HepG2 (cell line): Measurements from ENCODE around the gene ENAH. TPM values are rescaled to one million over a fixed set of nuclear protein-coding genes. Genes with fewer than 3 reads are reported as not detected.

Experiments used
- EZH2 ChIP-seq: conservative IDR thresholded peaks from 2 replicates; pipeline ENCODE4 v1.6.1; 2012; ENCODE audit warnings: mild to moderate bottlenecking, low read depth, low read length, moderate library complexity
- MYPOP ChIP-seq: sonication (generic); formaldehyde crosslinking; IDR thresholded peaks from 2 replicates; pipeline ENCODE4 v1.8.1; 2023; ENCODE audit warnings: mild to moderate bottlenecking, moderate library complexity, missing genetic modification reagents
- SOX6 ChIP-seq, 2 experiments: fragments of 450-650 bp in 1 of 2; sonication (generic) in 1 of 2; formaldehyde crosslinking in 1 of 2; IDR thresholded peaks; 2 replicates each; pipeline versions ENCODE4 v1.4.0 to v1.6.1; 2017 to 2020; ENCODE audit warnings: antibody characterized with exemption in 1 of 2, mild to moderate bottlenecking in 1 of 2, missing genetic modification reagents in 1 of 2
- ZBTB4 ChIP-seq: sonication (generic); formaldehyde crosslinking; IDR thresholded peaks from 2 replicates; pipeline ENCODE4 v1.4.0; 2020; ENCODE audit warnings: missing genetic modification reagents, mild to moderate bottlenecking, borderline replicate concordance
- ZMYM2 ChIP-seq: sonication (generic); formaldehyde crosslinking; IDR thresholded peaks from 2 replicates; pipeline ENCODE4 v1.8.0; 2022; ENCODE audit warnings: mild to moderate bottlenecking, missing genetic modification reagents
- ZNF263 ChIP-seq: sonication (generic); formaldehyde crosslinking; IDR thresholded peaks from 2 replicates; pipeline ENCODE4 v1.4.0; 2020; ENCODE audit warnings: missing genetic modification reagents
- ZNF576 ChIP-seq: sonication (generic); formaldehyde crosslinking; IDR thresholded peaks from 2 replicates; pipeline ENCODE4 v1.4.0; 2020; ENCODE audit warnings: mild to moderate bottlenecking, missing genetic modification reagents
- polyA plus RNA-seq, 8 experiments: library from polyadenylated mRNA; depleted of rRNA in 3 of 8; stranded (reverse) in 7 of 8; unstranded in 1 of 8; fragments of >200 nt; fragmentation: Illumina TruSeq in 4 of 8; extraction: Trizol in 4 of 8; gene quantifications; 2 replicates each; pipeline versions ENCODE4 v1.2.1 to v1.2.3, GENCODE V29; 2011 to 2016; ENCODE audit warnings: low read depth in 4 of 8, missing spikeins in 1 of 8, mixed read lengths in 1 of 8; ENCODE audit not compliant: insufficient read depth in 1 of 8
- total RNA-seq, 5 experiments: library from RNA; depleted of rRNA; stranded (reverse); fragments of >200 nt; fragmentation: Illumina TruSeq; extraction: Trizol; gene quantifications; 2 replicates each; pipeline ENCODE4 v1.2.3, GENCODE V29; 2016; ENCODE audit warnings: low read depth in 1 of 5

ENAH gene
- total and polyA plus RNA-seq, 2 of the 13 experiments (the other 11 are each of a cell fraction or from before 2014, with no cell fraction given): 22.1 to 58.3 TPM

GRCh38 chr1:225523263-225523950, 129.5 kb downstream of the ENAH start (continued):
- TF ChIP-seq ZBTB4 (no peak), SOX6 (IDR thresholded peaks at IDR 0.05) (no peak), SOX6 (CRISPR knock-in tag; IDR thresholded peaks at IDR 0.05) (no peak), EZH2 (no peak), MYPOP (CRISPR knock-in tag) (no peak), ZNF263 (CRISPR knock-in tag) (no peak), ZMYM2 (no peak), ZNF576 (CRISPR knock-in tag) (no peak)
